AG09319 (cell line): ENCODE results near the gene FLNA.

Experiments used
- DNase-seq: peaks from one replicate; pipeline ENCODE4 v3.0.0-alpha.2; 2010; ENCODE audit warnings: low read depth; ENCODE audit errors: extremely low read depth
- TF ChIP-seq, protein P1 (sequence below): IDR thresholded peaks from 2 replicates; pipeline ENCODE4 v1.5.1; 2011; ENCODE audit warnings: low read depth, mild to moderate bottlenecking, inconsistent platforms, low read length, moderate library complexity

The FLNA gene

DNA sequence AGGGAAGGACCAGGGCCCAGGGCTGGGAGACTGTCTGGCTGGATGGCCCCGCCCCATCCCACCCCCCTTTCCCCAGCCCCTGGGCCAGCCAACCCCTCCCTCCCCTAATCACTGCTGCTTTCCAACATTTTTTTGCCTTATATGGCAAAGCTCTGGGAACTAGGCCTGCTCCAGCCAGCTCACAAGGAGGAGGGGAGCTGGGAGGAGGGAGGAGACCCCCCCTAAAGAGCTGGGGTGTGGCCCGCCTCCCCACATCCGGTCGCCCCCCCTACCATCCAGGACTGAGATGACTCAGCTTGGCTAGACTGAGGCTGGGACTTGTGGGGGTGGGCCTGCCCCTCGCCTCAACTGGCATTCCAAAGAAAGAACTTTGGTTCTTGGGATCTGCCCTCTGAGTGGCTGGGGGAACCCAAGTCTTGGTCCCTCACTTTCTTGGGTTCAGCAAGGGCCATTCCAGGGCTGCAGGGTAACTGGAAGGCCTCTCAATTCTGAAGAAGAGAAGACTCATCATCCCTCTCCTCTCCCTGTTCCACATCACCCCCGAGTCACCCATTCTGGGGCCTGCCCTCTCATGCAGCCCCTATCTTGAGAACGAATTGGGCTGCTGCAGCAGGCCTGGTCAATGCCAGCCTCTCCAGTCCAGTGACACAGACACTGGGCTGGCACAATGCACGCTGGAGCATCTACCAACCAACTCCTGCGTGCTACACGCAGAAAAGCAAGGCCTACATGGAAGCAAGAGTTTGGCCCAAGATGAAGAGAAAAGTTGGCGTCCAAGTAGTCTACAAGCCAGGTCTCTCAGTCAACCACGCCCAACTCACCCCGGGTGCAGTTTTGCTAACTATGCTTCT is 4.8 kb downstream of the FLNA start:
- peak; percentile 94 for DNase-seq
- TF ChIP-seq, protein P1, sequence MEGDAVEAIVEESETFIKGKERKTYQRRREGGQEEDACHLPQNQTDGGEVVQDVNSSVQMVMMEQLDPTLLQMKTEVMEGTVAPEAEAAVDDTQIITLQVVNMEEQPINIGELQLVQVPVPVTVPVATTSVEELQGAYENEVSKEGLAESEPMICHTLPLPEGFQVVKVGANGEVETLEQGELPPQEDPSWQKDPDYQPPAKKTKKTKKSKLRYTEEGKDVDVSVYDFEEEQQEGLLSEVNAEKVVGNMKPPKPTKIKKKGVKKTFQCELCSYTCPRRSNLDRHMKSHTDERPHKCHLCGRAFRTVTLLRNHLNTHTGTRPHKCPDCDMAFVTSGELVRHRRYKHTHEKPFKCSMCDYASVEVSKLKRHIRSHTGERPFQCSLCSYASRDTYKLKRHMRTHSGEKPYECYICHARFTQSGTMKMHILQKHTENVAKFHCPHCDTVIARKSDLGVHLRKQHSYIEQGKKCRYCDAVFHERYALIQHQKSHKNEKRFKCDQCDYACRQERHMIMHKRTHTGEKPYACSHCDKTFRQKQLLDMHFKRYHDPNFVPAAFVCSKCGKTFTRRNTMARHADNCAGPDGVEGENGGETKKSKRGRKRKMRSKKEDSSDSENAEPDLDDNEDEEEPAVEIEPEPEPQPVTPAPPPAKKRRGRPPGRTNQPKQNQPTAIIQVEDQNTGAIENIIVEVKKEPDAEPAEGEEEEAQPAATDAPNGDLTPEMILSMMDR, result no peak

DNA sequence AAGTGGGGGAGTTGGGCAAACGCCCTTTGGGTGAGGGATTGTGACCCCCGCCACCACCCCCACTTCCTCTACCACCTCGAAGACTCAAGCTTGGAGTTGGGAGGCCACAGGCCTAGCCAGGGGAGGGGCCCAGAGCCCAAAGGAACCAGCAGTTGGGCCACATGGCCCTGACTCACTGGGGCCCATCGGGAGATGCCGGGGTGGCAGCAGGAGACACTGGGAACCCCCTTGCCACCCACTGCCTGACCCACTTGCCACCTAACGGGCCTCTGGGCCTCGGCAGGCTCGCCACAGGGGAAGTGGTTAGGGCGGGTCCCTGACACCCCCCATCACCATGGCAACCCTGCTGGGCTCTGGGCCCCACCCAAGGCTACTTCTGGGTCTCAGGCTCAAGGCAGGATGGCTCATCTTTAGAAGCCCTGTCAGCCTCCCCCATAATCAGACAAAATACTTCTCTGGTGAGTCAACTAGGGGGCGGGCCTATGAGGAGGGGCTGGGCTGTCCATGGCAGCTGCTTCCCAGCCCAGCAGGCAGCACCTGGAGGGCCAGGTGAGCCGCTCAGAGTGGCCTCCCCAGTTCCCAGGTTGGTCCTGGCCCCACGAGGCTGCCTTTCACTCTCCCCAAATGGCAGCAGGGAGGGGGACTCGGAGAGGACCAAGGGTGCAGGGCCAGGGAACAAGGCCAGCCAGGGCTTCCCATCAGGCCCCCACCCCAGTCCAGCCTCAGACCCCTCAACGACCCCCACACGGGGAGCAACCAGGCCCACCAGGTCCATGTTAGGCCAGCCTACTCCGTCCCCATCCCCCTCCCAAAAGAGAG is 5.6 kb downstream of the FLNA start:
- TF ChIP-seq, protein P1, result no peak
- DNase-seq, result peak; percentile 79

DNA sequence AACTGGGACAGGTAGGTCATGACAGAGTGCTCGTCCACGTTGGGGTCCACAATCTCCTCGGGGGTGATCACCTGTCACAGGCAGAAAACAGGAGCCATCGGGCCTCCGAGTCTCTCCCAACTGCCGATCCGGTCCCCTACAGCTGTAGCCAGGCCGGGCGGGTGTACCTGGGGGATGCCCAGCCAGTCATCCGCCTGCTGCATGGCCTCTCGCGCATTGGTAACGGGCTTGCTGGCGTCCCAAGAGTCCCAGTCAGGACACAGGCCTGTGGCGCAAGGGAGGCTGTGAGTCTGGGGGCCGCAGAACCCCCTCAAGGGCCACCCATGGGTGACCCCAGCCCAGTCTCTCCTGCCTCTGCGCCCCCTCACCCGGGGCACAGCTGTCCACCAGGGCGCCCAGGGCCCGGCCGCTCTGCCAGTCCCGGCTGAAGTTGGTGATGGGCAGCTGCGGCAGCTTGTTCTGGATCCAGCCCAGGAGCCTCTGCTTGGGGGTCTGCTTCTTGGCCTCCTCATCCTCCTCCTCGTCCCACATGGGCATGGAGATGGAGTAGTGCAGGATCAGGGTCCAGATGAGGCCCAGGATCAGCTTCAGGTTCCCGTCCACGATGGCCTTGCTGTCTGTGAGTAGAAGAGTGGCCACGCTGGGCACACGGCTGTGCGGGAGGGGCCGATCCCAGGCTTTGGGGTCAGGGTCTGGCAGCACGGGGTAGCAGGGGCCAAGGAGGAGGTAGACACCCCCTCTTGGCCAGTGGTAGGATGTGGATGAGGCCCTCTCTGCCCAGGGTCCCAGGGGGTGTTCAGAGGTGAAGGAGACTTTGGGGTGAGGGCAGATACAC is 6.7 kb downstream of the FLNA start:
- TF ChIP-seq, protein P1, result no peak

DNA sequence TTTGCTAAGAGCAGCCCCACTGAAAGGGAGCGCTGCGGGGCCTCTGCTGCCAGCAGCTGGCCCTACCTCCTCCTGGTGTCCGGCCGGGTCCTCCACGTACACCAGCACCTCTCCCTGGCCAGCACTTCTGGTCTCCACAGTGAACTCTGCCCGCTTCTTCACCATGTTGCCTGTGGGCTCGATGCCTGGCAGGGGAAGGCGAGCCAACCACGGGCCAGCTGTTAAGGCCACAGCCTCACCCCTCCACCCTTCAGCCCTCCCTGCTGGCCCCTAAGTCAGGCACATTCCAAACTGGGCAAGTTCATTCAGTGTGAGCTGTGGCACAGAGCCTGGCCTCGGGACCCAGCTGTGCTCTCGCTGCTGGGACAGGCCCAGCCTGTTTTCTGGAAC is 7.8 kb downstream of the FLNA start:
- DNase-seq, result no peak
- TF ChIP-seq, protein P1, result no peak

More for the DNA sequence above, 6.7 kb downstream of the FLNA start:
- DNase-seq, result no peak

DNA sequence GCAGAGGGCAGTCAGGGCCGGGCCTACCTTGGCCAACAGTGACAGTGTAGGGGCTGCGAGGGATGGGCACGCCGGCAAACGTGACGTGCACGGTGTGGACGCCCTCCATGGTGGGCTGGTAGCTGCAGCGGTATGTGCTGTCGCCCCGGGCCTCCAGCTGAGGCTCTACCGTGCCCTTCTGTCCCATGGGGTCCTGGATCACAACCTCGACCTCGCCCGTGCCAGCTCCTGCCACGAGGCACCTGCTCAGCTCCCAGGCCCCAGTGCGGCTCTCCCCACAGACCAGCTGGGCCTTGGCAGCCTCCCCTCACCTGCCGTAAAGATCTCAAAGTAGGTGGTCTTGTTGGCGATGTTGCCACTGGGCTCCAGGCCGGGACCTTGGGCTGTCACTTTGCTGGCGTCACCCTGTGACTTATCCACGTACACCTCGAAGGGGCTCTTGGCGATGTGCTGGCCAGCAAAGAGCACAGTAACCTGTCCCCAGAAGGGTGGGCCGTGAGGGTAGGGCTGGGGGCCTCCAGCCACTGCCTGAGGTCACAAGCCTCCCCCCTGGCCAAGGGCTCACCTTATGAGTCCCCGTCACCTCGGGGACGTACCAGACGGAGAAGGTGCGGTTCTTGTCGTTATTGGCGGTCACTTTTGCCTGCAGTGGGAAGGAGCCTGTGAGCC is 8.3 kb downstream of the FLNA start:
- TF ChIP-seq, protein P1, result no peak
- DNase-seq, result no peak

DNA sequence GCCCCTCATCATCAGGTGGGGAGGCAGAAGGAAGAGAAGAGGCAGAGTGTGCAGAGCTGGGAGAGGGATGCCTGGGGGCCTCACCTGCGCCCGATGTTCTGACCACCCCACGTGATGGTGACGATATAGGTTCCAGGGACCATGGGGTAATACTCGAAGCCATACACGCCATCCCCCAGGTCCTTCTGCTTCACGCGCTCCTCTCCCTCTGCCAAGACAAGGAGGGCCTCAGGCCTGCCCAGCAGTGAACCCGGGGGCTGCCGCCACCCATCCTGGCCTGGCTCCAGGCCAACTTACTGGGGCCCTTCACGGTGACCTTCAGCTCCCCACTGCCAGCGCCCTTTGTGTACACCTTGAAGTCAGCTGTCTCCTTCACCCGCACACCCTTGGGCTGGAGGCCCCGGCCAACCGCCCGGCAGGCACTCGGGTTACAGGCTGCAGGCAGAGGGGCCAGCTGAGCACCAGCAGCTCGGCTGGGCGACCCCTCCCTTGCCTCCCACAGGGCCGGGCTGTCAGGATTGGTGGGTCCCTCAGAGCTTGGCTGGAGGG is 9.3 kb downstream of the FLNA start:
- no peak for DNase-seq
- TF ChIP-seq, protein P1, result no peak
